Measurements from ENCODE around the gene AANAT. TPM values are rescaled to one million over a fixed set of nuclear protein-coding genes. Genes with fewer than 3 reads are reported as not detected.

The AANAT gene
- total and polyA plus RNA-seq, 2 donors (not counting 3 experiments of a cell fraction or from before 2014, with no cell fraction given): not detected

GRCh38 chr17:76499267-76499667 lies 31.9 kb downstream of the AANAT start:
- no peaks in the 10 kb centered on the region for H3K9me3 ChIP-seq (replicated peaks; ENCODE audit: control insufficient read depth, insufficient read depth, low read length)
- DNase-seq (ENCODE audit: low read depth, low spot score): no peak
- H3K9ac ChIP-seq (replicated peaks; ENCODE audit: extremely low read depth, insufficient read depth, low read length): no peak overlapping the region
- H3K4me2 ChIP-seq (ENCODE audit: insufficient read depth, low read length): peak overlapping the region; percentile 68
- dilution Hi-C loops (cut with MboI; ENCODE audit: extremely low pct_ligation_motif_present, low sequenced_read_pairs): no loop called here
- no peaks in the 10 kb centered on the region for H4K20me1 ChIP-seq (replicated peaks; ENCODE audit: control insufficient read depth, extremely low read depth, insufficient read depth, low read length)
- H3K79me2 ChIP-seq (ENCODE audit: control insufficient read depth, insufficient read depth, low read length): peaks cover 19% of the 10 kb centered on the region
- intact Hi-C loops (cut with micrococcal nuclease): no loop called here
- peak overlapping the region; percentile 93 for H3K27ac ChIP-seq (ENCODE audit: insufficient read depth, low read depth, low read length)
- no peak overlapping the region for H3K4me3 ChIP-seq (replicated peaks in 1 of 3; ENCODE audit: insufficient read depth in 1 of 3, low read depth in 1 of 3, low read length in 3 of 3)
- H2AFZ ChIP-seq (ENCODE audit: low read depth, low read length): no peak overlapping the region
- TF ChIP-seq CTCF (IDR thresholded peaks at IDR 0.05; ENCODE audit: extremely low read depth in 1 of 2, insufficient read depth in 1 of 2, low read depth in 1 of 2, low read length in 2 of 2) (no peak), MAX (IDR thresholded peaks at IDR 0.05; ENCODE audit: insufficient read depth, insufficient read length) (no peak), JUN (IDR thresholded peaks at IDR 0.05; ENCODE audit: borderline replicate concordance, insufficient read depth, insufficient read length, low read depth) (no peak), MYC (IDR thresholded peaks at IDR 0.05; ENCODE audit: low read depth, low read length) (no peak), FOS (IDR thresholded peaks at IDR 0.05; ENCODE audit: borderline replicate concordance, insufficient read depth, low read length) (no peak), POLR2AphosphoS5 (IDR thresholded peaks at IDR 0.05; ENCODE audit: insufficient read depth, low read depth, low read length) (no peak), GATA2 (IDR thresholded peaks at IDR 0.05; ENCODE audit: insufficient read depth, insufficient read length, low read depth, low read length) (no peak), POLR2A (IDR thresholded peaks at IDR 0.05; ENCODE audit: low read depth, low read length) (no peak), EZH2 (IDR thresholded peaks at IDR 0.05; ENCODE audit: borderline replicate concordance, low read depth, low read length, severe bottlenecking) (no peak)
- ChIA-PET CTCF (interaction anchor here (0.6 to 3.0 kb wide), 10 partner anchors 8 to 102 kb away, joined by 3 to 20 read pairs (median 3); partner anchors contain the start of gene AANAT), POLR2A (interaction anchor here (0.5 kb wide), 1 partner anchor 812 kb away, joined by 3 read pairs; no protein-coding TSS in a partner anchor)
- H3K9me1 ChIP-seq (replicated peaks; ENCODE audit: control insufficient read depth, extremely low read depth, insufficient read depth, low read length): no peaks in the 10 kb centered on the region
- BruUV-seq (replicated peaks): no TSS peak
- FAIRE-seq: no peak
- H3K4me1 ChIP-seq (ENCODE audit: control insufficient read depth, extremely low read depth, insufficient read depth, low read length): peaks cover 36% of the 10 kb centered on the region
- H3K27me3 ChIP-seq (ENCODE audit: control insufficient read depth in 2 of 2, insufficient read depth in 2 of 2, low read length in 2 of 2): no peaks in the 10 kb centered on the region
- no peaks in the 10 kb centered on the region for H3K36me3 ChIP-seq (ENCODE audit: control insufficient read depth in 2 of 2, extremely low read depth in 1 of 2, insufficient read depth in 2 of 2, low read length in 2 of 2)

Measured in endothelial cell of umbilical vein (primary cell).